Caki2 (cell line): ENCODE measurements around the gene PPP1R3C. TPM values are rescaled to one million over a fixed set of nuclear protein-coding genes. Genes with fewer than 3 reads are reported as not detected.
A peak's percentile ranks its signal among the peaks of the same experiment; 100 is the strongest.

Experiments
- DNase-seq: peaks from one replicate; pipeline ENCODE4 v3.0.0-alpha.2; 2015; ENCODE audit warnings: low read depth
- in situ Hi-C: cut with HindIII; loops from 2 replicates; pipeline ENCODE4 v1.10.0; 2016; ENCODE audit warnings: low sequenced_read_pairs, low pct_unique_long_range_greater_than_20kb, mixed read lengths
- total RNA-seq: library from RNA; depleted of rRNA; stranded (reverse); fragments of >200 nt; shearing (Covaris generic); gene quantifications from 2 replicates; pipeline ENCODE4 v1.2.3, GENCODE V29; 2014; ENCODE audit warnings: low replicate concordance

PPP1R3C gene
- total RNA-seq, 1 experiment from 2014 or later = 4.2 TPM

- DNase-seq = no peak
- in situ Hi-C loops = no loop called here
Measured at GRCh38 chr10:91605968-91606367, 26.9 kb downstream of the PPP1R3C start.

GRCh38 chr10:91604553-91605534, 28.0 kb downstream of the PPP1R3C start:
- peak; percentile 16 for DNase-seq
- in situ Hi-C loops = no loop called here

- in situ Hi-C loops = no loop called here
- DNase-seq = peak; percentile 64
Measured at GRCh38 chr10:91603931-91604331, 28.9 kb downstream of the PPP1R3C start.

DNA sequence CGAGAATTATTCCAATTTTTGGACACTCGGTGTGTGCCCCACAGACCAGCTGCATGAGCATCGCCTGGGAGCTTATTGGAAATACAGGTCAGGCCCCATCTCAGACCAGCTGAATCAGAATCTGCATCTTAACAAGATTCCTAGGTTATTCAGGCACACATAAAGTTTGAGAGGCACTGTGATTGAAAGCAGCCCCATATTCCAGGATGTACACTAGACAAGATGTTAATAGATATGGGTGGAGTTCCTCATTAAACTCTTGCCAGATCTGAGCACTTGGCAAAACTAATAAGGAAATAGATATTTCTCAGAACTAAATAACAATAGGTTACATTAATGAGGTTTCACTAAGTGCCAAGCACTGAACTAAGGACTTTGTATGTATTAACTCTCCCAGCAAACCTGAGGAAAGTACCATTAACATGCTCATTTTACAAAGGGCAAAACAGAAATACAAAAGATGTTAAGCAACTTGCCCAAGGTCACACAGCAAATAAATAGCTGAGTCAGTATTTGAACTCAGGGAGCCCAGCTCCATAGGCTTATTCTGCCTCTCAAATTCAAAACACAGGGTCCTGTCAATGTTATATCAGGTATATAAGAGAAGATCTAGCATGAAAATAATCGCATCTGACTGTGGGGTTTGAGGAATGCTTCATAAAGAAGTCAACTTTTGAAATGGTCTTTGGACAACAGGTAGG, 29.9 kb downstream of the PPP1R3C start:
- DNase-seq = no peak
- in situ Hi-C loops = no loop called here

- no peak for DNase-seq
- in situ Hi-C loops = no loop called here
Measured at GRCh38 chr10:91602449-91602848, 30.4 kb downstream of the PPP1R3C start.

DNA sequence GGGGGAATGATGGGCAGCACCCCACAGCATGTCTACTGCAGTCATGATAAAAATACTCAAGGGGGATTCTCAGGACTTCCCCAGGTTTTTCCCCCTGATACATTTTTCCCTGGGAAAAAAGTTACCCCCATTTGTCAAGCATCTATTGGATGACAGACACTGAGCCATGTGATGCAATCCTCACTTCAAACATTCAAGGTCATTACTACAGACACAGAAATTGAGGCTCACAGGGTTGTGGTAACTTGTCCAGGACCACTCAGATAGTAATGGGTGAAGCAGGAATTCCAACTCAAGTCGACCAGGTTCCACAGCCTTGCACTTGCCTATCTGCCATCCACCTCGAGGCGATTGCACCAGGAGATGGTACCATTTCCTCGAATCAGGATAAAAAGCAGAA, 31.7 kb downstream of the PPP1R3C start:
- no peak for DNase-seq
- in situ Hi-C loops = no loop called here

- in situ Hi-C loops = loop anchor here (5.0 kb wide), 1 partner anchor 34 kb away; the partner anchor contains the start of gene PPP1R3C
- peak; percentile 73 for DNase-seq
Measured at GRCh38 chr10:91598211-91598977, 34.5 kb downstream of the PPP1R3C start.

GRCh38 chr10:91597197-91597881, 35.5 kb downstream of the PPP1R3C start:
- in situ Hi-C loops = loop anchor here (5.0 kb wide), 1 partner anchor 35 kb away; the partner anchor contains the start of gene PPP1R3C
- DNase-seq = peak; percentile 73

DNA sequence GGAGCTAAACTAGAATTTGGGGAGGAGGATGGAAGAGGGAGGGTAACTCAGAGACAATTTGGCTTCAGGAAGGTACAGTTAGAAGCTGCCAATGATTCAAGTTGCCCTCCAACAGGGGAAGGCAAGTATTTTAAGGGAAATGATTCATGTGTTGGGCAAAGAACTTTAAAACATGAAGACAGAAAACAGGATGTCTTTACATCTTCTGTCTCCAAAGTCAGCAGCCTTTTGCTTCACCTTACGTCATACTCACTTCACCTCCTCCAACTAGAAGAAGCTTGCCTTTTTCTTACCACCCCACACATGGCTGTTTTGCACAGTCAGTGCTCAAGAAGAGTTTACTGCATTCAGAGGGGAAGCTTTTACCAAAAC, 36.1 kb downstream of the PPP1R3C start:
- no peak for DNase-seq
- in situ Hi-C loops = loop anchor here (5.0 kb wide), 1 partner anchor 35 kb away; the partner anchor contains the start of gene PPP1R3C

DNA sequence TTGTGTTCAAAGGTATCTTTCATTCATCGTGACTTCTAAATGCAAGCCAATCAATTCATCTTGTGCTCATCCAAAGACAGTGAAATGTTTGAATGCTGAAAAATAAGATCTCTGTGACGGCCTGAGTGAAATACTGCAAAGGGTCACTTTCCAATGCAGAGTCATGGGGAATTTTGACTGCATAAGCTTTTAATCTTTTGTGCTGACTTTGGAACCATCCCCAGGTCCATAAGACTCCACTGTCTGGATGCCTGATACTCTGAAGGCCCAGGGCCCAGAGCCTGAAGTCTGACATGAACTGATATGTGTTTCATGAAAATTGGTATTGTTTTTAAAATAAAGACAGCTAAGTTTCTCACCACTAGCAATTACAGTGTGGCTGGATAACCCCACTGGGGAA, 39.0 kb downstream of the PPP1R3C start:
- in situ Hi-C loops = no loop called here
- no peak for DNase-seq

DNA sequence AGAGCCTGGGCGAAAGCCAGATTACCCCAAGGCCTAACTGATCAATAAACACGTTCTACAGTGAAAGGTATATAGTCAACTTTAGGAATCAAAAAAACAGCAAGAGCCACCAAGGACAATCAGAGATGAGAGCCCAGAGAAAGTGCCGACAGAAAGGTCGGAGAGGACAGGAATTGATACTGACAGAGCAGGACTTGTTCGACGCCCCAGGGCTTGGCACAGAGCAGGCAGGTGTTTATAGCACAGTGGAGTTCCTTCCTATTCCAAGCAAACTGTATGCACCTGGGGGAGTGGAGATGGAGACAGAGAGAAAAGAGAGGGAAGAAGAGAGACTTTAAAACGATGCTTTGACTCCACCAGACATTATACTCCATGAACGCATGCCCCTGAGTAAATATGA, 39.5 kb downstream of the PPP1R3C start:
- no peak for DNase-seq
- in situ Hi-C loops = no loop called here

DNA sequence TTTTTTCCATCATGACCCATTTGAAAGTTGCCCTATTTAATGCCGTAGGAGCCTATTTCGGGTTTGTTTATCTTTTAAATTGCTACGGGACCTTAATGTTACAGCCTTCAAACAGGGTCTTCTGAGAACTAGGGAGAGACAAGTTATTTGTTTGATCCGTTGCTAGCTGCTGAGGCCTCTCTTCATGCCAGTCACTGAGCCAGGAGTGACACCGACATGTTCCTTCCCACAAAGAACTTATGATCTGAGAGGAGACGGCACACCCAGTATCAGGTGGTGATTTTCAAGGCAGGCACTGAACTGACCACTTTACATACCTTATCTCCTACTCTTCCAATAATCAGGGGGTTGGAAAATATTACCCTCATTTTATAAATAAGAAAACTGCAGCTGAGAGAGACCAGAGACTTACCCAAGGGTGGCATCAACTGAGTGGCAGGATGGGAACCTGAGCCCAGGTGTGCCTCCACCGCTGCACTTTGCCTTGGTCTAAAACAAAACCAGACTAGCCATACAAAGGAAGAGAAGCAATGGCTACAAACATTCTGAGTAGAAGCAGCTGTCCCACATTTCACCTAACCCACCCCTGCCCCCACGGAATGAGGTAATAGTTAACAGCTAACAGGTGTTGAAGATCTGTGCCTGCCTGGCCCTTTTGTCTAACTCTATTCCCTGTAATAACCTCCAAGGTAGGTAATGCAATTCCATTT, 40.5 kb downstream of the PPP1R3C start:
- in situ Hi-C loops = no loop called here
- DNase-seq = no peak

DNA sequence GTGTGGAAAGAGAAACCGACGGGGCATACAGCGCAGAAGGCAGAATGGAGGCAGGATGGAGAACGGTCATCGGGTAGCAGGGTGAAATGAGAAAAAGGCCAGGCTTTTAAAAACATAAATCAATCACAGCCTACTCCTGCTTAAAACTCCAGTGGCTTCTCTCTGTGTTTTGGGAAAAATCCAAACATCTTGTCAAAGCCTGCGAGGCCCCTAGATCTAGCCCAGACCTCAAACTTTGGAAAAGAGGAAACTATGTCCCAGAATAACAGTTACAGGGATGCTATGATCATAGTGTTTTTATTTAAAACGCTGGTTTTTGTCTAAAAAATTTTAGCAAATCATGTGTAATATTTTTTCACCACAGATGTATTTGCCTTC, 41.1 kb downstream of the PPP1R3C start:
- DNase-seq = no peak
- in situ Hi-C loops = no loop called here

DNA sequence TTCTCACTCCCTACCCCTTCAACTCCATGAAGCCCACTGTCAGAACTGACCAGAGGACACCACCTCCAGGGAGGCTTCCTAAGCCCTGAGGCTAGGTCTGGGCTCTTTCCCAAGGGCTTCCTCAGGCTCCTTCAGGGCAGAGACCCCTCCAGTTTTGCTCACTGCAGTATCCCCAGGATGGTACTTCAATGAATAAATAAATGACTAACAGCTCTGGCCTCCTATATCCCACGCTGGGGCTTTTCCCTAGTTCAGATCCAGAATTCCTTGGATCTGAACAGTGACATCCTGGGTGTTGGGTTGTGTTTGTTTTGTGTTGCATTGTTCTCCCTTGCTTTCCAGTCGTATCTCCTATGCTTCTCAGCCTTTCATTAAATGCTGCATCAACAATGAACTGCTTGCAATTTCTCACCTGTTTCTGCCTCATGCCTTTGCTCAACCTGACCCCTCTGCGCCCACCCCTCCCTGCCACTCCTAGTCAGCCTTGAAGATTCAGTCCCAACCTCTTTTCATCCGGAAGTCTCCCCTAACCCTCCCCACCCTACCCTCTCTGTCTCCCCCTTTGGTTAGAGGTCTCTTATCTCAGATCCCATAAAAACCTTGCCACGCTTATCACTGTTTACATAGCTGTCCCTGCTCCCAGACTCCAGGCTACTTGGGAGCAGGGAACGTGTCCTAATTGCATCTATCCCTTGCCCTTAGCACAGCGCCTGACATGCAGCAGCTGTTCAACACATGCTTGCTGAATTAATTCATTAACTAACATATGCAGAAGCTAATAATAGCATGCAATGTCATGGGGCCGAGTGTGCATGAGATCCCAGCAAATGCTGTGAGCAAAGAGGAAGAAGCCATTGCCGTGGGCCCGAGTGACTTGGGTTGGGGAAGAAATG, 41.7 kb downstream of the PPP1R3C start:
- in situ Hi-C loops = no loop called here
- DNase-seq = peak; percentile 37

- peak; percentile 49 for DNase-seq
- in situ Hi-C loops = no loop called here
Measured at GRCh38 chr10:91590142-91590903, 42.5 kb downstream of the PPP1R3C start.

DNA sequence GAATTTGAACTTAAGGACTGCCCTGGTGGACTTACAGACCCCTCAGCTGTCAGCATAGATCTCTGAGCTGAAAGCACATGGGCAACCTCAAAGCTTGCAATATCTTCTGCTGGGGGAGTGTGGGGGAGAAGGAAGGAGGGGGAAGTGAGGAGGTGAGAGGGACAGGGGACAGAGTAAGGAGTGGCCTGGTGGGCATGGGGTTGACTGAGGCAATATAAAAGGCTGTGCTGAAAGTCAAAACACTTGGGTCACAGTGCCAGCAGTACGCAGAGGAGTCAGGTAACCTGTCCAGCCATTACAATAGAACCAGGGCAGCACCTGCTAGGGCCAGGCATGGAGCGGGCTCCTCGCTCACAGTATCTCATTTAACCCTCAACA, 43.2 kb downstream of the PPP1R3C start:
- DNase-seq = no peak
- in situ Hi-C loops = no loop called here
